ENCODE measurements around the gene ASTN2. TPM values are rescaled to one million over a fixed set of nuclear protein-coding genes. Genes with fewer than 3 reads are reported as not detected.
A peak's percentile ranks its signal among the peaks of the same experiment; 100 is the strongest.

ASTN2 gene
- total RNA-seq, 1 experiment from 2014 or later, result 11.4 TPM

DNA sequence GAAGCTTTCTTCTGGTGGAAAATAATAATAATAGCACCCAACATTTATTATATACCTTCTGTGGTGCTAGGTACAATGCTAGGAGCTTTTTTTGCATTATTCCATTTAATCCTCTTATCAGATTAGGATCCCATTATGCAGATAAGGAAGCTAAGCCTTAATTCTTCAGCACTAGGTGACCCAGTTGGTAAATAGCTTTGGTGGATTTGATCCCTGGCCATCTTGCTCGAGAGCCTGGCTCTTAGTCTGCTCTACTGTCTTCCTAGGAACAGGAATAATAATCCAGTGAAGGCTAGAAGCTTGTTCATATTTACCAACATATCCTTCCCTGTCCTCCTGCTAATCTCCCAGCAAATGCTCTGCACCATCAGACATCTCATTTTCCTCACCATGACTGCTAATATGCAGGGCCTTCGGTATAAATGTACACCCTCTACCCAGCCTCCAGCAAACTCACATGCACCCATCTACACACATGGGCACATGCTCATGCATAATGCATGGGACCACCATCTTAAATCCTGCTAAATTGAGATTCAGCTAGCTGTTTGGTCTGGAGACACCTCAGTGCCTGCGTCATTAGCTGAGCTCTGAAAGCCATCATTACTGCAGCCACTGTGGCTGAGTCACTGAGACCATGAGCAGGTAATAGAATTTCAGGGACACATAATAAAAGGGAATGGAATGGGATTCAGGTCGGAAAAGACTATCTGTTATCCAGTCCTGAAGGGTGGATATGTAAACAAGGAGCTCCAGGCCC is 640.3 kb downstream of the ASTN2 start:
- no peak for DNase-seq (ENCODE audit: low read depth)

DNA sequence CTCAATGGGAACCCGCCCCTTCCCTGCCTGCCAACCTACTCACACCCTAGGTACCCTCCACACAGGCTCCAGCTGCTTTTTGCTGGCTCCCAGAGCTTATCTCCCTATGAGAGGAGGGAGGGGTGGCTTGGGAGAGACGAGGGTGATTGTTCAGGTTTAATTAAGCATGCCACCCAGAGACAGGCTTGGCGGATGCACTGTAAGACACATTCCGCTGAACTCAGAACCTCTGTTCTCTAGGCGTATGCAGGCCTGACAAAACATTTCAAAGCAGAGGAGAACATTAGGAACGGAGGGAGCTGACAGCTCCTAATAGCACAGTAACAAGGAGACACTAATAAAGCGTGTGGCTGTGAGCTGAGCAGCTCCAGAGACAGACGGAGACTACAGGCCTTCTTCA is 647.6 kb downstream of the ASTN2 start:
- DNase-seq (ENCODE audit: low read depth), result no peak

DNA sequence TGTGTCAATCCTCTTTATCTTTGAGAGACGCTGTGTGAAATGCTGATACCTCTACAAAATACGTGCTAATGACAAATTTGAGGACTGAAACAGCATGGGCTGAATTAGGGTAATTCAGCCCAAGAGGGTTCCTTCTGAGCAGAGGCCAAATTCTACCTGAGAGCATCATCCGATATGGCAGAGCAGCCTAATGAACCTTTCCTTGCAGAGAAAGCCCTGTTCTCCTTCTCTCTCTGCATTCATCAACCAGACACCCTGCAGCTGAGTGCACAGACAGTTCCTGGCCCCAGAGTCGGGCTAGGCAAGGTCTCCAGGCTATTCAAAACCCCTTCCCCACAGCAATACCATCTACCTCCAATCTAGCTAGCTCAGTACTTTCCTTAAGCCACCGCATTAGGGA is 649.8 kb downstream of the ASTN2 start:
- no peak for DNase-seq (ENCODE audit: low read depth)

DNA sequence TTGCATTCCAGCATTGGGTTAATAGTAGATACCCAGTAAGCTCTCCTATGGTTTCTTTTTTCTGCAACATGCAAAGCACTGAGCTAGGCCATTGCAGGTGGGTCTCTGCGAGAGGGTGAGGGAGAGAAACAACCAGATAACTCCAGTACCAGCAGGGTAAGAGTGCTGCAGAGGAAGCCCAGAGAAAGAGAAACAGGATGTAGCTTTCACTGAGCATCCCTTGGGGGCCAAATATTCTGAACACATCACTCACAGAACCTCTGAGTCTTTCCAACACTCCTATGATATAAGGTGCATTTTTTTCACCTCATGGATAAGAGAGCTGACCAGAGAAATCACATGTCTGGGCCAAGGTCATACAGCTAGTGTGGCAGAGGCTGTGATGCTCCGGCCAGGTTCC is 651.1 kb downstream of the ASTN2 start:
- DNase-seq (ENCODE audit: low read depth), result no peak

DNA sequence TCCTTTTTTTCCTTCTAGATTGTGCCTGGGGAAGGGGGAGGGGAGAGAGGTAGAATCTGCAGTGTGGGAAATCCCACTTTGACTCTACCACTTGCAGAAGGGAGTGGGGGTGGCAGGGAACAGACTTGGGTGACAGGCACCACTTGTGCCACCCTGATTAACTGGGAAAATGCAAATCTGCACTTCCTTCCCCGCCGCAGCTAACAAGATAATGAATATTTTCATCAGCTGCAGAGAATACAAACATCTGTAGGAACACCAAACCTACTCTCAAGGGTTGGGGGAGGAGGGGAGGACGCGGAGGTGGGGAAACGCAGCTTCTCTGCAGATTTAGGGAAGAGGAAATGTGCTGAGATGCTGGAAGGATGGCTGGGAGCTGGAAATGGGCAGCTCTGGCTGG is 654.2 kb downstream of the ASTN2 start:
- DNase-seq (ENCODE audit: low read depth), result no peak

DNA sequence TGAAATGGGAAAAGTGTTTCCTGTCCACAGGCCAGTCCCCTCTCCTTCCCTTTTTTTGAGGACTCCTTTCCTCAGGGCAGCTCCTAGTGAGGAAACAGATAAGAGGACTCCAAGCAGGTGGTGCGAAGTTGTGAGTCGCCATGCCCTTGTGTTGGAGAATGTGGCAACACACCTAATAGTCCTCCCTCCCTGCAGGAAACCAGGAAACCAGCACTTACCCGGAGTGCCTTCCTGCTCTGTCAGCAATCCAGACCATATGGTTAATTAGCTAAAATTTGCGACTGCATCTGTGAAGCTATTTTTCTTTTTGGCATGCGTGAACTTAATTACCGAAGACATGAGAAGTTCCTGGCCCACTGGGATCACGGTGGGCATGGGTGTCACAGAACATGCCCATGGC is 657.8 kb downstream of the ASTN2 start:
- no peak for DNase-seq (ENCODE audit: low read depth)

DNA sequence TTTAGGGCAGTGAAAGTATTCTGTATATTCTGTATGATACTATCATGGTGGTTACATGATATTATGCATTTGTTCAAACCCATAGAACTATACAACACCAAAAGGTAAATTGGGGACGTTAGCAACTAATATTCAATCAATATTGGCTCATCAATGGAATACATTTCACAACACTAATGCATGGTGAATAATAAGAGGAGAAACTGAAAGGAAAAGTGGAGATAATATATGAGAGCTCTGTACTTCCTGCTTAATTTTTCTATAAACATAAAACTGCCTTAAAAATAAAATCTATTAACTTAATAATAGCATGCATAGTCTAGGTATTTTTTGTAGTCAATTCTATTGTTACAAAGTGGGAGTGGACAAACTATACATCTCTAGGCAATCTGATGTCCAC is 661.5 kb downstream of the ASTN2 start:
- DNase-seq (ENCODE audit: low read depth), result no peak

DNA sequence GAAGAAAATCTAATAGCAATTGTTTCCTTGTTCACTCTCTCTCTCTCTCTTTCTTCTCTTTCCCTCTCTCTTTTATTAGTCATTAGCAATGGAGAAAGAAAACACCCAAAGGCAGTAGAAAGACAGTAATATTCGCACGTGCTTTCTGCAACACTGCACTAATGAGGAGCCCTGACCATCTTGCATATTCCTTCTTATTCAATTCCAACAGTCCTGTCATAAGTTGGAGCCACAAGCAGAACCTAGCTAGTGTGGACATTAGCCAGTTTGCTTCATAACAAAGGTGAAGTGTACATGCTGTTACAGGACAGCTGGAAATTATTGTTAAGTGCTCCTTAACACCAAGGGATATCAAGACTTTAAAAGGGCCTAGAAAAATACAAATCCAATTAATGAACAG is 664.3 kb downstream of the ASTN2 start:
- DNase-seq (ENCODE audit: low read depth), result no peak

DNA sequence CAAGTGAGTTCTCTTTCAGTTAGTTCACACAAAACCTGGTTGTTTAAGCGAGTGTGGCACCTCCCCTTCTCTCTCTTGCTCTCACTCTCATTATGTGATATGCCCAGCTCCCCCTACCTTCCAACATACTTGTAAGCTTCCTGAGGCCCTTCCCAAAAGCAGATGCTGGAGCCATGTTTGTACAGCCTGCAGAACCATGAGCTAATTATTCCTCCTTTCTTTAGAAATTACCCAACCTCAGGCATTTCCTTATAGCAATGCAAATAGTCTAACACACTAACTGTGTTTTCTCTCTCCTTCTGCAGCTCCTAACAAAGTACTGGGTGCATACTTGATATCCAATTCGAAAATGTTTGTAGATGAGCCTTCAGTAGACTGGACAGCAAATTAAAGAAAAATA is 665.1 kb downstream of the ASTN2 start:
- no peak for DNase-seq (ENCODE audit: low read depth)

DNA sequence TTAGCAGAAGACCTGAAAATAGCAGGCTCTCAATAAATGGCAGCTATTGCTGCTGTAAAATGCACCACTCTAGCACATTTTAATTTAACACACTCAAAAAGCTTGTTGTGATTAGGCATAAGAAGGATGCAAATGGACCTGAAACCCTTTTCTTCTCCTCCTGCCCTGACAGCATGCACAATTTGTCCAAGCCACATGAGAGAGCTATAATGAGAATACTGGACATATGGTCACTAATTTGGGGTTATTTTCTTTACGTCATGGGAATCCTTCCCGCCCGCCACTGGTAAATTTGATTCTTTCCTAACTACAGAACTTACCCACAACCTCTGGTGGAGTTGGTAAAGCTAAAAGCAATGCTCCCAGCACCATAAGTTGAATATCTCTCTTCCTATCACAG is 665.7 kb downstream of the ASTN2 start:
- DNase-seq (ENCODE audit: low read depth), result no peak

DNA sequence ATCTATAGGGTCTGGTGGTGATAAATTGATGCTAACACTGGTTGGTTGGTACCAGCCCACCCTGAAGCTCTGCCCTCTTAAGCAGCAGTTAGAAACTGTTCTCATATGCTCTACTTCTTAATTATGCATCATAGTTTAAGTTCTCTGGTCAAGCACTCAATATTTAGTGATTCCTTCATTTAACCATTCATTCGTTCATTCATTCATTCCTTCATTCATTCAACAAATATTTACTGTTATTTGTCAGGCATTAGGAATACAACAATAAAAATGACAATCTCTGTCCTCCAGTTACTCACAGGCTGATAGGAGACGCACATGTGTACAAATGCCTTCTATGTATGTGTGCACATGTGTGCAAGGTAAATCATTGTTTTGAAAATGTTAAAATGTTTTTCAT is 673.1 kb downstream of the ASTN2 start:
- DNase-seq (ENCODE audit: low read depth), result no peak

DNA sequence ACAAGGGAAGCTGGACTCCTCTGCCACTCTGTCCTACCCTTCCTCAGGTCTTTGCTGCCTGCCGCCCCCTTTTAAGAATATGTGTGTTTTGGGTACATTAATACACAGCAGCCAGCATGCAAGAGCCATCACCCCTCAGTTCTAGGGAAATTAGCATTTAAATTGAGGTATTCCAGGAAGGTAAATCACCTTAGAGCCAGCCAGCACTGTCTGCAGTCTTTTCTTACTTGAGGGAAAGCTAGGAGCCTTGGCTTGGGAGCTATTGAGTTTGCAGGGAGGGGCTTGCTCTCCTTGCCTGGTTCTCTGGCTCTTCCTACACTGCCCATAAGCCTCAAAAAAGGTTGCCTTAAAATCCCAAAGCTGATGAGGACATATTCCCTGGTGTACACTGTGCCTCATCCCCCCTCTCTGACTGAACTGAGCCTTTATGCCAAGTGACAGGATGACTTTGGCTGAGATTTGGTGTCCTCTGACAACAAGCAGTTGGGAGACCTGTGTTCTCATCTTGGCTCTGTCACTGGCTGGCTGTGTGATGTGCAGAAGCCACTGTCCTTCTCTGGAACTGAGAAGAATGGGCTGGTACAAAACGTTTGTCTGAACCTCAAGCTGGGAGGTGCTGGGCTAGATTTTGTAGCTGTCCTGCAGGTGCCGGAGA is 673.6 kb downstream of the ASTN2 start:
- DNase-seq (ENCODE audit: low read depth), result no peak

DNA sequence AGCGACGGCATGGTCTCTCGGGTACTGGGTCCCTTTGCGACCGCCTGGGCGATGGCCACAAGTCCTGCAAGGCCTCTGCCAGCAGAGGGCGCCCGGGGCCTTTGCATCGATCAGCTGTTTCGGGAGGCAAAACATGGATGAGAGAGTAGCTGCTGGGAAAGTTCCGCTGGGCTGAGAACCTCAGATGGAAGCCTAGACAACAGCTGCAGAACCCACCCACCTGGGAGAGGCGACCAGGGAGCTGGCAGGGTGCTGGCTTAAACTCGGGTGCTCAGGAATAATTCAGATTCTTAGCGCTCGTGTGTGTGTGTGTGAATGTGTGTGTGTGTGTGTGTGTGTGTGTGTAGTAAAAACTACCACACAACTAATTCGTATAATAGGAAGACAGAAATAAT is 677.7 kb downstream of the ASTN2 start:
- DNase-seq (ENCODE audit: low read depth), result peak; percentile 66

DNA sequence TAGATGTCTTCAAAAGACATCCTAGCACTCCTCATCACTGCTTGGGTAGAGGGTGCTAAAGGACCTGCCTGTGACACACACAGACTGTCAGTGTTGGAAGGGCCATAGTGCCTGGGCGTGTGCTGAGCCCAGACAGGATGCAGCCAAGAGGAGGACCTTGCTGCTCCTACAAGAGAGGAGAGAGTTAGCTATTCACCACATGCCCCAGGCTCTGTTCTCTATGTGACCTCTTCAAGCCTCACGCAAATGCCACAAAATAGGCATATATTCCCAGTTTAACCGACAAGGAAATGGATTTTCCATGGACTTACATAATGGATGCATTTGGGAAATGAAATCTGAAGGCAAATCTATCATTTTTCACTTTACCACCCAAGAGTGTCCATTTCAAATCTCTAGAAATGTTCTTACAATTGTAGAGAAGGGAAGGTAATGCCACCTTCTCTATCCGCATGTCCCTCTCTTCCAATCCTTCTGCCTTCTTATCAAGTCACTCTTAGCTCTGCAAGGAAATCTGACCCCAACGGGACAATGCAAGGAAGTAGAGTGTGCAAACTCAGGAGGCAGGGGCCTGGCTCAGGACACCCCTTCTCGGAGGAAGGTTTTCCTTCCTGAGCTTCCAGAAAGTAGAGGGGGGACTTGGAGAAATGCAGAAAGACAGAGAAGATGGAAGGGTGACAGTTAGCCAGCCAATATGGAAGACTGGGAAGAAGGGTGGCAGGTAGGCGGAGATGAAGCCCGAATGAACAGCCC is 678.3 kb downstream of the ASTN2 start:
- no peak for DNase-seq (ENCODE audit: low read depth)

DNA sequence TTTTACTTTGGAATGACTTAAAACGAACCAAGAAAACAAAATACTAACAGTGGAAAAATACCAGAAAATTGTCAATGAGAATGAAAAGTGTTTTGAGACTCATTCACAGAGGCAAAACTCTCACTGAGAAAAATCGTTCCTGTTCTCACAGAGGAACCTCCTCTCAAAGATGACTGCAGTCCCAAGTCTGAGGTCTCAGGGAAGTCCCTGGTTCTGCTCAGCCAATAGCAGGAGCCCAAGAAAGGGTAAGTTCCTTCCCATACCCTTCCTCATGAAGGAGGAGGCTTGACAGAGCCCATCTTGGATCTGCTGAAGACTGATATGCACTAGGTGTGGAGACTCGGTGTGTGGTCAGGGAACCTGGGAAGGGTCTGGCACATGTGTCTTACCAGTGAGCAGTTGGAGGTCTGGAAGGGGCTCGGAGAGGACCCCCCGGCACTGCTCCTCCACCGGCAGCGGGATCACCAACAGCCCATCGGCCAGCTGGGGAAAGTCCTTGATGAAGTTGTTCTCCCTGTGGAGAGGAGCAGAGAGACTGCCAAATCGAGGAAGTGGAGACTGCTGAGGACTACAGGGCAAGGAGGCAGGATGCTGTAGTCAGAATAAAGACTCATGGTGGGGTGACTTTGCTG is 681.7 kb downstream of the ASTN2 start:
- no peak for DNase-seq (ENCODE audit: low read depth)

DNA sequence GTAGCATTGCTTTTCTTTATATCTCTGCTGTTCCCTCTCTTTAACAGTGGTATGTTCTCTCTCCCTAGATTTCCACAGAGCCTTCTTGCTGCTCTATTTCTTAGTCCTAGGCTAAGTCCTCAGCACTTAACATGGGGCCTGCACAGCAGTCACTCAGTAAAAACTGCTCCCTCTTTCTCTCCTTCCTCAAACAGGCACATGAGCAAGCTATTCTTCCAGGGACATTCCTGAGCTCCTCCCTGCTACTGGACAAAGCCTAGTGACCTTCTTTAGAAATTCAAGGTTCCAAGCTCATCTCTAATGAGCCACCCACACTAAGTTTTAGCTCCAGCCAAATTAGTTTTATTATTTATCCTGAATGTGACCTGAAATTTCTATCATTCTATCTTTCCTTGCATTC is 688.3 kb downstream of the ASTN2 start:
- DNase-seq (ENCODE audit: low read depth), result no peak

DNA sequence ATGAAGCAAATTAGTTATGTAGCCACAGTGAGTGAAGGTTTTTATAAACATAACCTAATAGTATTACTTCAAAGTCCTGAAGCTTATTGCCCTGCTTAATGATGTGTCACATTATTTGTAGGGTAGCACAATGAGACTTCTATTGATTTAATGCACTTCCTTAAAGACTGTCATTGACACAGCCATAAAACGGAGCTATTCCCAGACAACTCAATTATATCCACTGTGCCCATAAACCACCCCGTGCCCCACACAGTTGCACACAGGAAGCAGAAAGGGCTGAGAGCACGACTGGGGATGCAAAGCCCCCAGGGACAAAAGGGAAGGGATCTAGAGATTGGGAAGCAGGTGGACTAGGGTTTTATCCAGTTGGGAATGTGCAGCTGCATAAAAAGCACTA is 690.7 kb downstream of the ASTN2 start:
- no peak for DNase-seq (ENCODE audit: low read depth)

DNA sequence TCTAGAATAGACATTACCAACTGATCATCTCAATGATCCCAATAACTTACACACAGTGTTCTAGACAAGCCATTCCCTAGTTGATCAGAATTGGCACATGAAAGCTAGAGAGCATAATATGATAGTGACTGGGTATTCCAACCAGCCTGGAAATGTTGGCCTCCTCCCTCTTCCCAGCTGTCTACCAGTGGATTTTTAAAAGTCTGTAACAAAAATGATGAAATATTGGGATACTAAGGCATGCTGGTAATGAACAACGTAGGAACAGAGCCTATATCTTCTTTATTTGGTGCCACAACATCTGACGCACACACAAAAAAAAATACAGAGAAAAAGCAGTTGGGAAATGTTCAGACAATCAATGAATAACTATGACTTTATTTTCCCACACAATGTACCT is 692.9 kb downstream of the ASTN2 start:
- no peak for DNase-seq (ENCODE audit: low read depth)

DNA sequence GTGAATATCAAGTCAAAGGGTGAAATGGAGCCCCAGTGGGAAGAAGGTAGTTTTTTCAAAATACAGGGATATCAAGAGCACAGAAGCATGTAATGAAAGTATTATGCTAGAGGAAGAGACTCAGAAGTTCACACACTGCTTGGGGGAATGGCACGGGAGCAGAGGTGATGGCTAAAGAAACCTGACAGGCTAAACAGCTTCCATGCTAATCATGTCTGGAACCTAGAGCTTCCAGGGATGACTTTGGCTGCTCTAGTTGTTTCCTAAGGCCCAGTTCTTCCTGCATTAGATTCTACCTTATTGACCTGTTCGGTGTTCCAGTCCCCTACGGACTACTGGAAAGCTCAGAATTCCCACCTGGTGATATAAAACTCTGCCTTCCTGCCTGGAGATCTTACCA is 693.4 kb downstream of the ASTN2 start:
- DNase-seq (ENCODE audit: low read depth), result no peak

DNA sequence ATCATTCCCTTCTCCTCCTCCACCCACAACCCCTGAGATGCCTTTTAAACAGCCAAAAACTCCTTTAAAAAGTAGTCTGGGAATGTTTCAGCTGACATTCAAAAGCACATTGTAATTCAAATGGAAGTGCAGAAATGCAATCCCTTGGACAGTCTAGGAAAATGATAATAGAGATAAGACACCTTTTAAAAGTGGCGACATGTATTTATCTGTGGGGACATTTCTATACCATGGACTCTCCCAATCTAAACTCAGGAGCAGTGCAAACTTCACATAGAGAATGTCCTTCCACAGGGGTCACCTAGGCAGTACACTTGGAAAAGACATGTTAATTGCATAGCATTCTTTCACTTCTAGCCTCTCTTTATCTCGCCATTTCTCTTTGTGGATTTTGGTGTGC is 694.7 kb downstream of the ASTN2 start:
- DNase-seq (ENCODE audit: low read depth), result no peak

DNA sequence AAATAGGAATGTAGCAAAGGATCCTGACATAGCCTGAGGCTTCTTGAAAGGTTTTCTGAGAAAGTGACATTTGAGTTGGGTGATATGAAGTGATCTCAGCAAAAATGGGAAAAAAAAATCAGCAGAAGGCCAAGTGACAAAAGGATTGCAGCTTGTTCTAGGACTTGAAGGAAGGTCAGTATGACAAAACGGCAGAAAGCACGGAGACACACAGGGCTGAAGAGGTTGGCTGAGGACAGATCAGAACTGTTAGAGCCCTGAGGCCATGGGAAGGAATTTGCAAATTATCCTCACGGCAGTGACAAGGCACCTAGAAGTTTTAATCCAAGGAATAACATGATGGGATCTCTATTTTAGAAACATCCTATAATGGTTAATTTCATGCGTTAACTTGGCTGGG is 696.7 kb downstream of the ASTN2 start:
- no peak for DNase-seq (ENCODE audit: low read depth)

DNA sequence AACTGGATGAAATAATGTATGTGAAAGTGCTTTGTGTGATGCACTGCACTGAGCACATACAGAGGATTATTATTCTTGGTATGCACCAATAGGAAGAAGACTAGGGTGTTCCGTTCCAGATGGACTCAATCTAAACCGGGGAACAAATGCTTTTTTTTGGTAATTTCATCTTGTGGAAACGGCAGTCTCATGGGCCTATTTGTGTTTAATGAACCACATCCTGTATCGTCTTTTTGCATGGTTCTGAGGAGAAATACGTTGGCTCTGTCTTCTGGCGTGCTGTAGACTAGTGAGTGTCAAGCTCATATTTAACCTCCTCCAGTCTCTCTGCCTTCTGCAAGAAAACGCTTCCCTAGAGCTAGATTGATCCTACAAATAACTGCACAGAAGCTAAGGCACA is 697.7 kb downstream of the ASTN2 start:
- no peak for DNase-seq (ENCODE audit: low read depth)

Measured in HT1080 (cell line).